Measurements from ENCODE around the gene SLC38A3.
"Not testable (repeated sequence)": the region's sequence is repeated elsewhere in the genome, so short reads cannot be mapped to it uniquely, and the experiment has no call there.

SLC38A3 gene

DNA sequence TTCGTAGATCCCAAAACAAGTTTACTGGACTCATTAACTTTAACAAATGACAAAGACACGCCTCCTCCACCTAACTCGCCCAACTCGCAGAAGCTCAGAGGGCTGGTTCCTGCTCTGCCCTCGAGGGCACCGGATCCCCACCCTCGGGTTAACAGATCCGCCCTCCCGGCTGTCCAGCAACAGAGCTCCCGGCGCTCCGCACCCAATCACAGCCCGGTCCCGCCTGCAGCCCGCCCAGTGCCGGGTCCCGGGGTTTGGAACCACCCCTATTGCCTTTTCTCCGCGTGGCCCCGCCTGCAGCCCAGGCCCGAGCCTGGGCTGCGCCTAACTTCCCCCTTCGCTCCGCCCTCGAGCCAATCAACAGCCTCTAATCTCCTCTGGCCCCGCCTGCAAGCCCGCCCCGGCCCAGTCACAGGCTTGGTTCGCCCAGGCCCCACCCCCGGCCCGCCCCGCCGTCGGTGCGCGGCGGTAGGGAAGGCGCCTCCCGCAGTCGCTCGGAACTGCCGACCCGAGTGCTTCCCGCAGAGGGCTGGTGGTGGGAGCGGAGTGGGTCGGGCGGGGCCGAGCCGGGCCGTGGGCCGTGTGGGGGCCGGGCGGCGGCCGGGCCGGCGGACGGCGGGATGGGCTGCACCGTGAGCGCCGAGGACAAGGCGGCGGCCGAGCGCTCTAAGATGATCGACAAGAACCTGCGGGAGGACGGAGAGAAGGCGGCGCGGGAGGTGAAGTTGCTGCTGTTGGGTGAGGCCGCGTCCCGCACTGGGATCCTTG is 30.8 kb downstream of the SLC38A3 start, which contains the start of gene GNAI2:
TSS of gene GNAI2 (plus strand) at position 489 of the 768 bp plus-strand sequence. CDS start at position 621, 132 bp downstream.
- DNase-seq, result peak; percentile 99

DNA sequence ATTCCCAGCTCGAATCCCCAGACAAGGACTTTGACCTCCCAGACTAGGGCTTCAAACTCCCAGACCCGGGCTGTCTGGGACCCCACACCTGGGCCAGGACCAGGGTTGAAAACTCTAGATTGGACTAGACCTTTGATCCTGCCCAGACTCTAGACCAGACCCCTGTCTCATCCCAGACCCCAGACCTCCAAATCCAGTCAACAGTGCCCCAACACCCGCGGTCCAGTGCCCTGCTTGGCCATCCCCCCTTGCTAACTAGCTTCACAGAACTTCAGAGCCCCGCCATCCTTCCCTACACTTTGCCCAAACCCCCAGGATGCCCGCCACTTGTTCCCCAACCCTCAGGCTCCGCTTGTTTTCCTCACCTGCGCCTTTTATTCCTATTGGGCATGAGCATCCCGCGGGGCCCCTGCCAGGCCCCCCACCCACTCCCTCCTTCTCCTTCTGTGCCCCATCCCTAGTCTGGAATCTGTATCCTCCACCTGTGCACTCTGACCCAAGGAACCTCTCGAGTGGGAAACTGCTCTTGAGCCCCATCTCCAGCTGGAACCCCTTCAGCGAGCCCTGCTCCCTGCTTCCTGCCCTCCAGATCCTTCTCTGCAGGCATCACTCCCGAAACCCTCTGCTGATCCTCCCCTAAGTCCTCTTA is 31.5 kb downstream of the SLC38A3 start:
- DNase-seq, result no peak

DNA sequence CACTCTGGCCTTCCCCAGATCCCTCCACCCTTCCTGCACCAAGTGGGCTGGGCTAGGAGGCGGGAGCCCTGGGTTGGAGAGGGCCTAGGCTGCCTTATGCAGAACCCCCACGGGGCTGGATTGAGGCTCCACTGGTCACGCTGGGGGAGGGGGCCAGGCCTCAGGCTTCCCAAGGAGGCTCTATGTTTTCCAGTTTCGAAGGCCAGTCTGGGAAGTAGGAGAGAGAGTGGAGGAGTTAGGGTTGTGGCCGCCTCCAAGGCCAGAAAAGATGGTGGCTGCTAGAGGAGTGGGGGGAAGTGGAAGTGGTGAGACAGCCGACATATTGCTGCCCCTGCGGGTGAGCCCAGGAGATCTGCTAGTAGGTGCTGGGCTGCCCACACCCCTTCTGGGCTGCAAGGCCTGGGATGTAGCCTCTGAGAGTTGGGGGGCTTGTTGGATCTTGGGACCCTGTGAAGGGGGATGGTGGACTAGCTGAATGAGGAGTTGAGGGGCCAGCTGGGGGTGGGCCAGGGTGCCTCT is 32.1 kb downstream of the SLC38A3 start:
- DNase-seq, result peak; percentile 35

DNA sequence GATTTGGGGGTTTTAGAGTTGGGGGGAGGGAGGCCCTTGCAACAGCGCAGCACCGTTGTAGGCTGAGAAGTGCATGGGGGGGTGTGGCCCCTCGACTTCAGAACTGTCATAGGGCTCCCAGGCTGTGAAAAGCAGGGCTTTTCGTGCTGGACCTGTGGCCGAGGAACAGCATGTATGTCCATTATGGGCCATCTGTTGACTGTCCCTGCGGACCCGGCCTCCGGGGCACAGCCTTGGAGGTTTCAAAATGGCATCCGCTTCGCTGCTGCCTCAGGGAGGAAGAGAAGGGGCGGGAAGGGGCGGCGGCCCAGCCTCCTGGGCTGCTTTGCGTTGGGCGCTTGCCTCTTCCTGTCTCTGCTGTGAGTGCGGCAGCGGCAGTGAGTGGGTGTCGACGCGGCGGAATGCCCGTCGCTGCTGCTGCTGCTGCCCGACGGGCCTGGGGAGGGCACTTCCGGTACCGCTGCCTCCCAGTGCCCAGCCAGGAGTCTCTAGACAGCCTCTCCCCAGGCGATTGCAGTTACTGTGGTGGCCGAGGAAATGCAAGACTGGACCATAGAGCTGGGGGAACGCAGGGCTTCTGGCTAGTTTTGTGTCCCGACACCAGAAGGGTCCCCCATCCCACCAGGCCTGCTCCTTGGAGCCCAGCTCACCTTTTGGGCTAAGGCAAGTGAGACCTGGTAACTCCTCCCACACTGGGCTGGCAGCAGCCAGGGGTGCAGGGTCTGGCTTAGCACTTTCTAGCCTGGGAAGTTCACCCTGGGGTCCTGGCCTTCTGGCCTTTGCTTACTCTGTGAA is 32.9 kb downstream of the SLC38A3 start:
- peak; percentile 92 for DNase-seq

GRCh38 chr3:50238549-50239026 is 33.5 kb downstream of the SLC38A3 start:
- DNase-seq, result peak; percentile 72

- DNase-seq, result no peak
These were observed 34.6 kb downstream of the SLC38A3 start for GRCh38 chr3:50239649-50240048.

DNA sequence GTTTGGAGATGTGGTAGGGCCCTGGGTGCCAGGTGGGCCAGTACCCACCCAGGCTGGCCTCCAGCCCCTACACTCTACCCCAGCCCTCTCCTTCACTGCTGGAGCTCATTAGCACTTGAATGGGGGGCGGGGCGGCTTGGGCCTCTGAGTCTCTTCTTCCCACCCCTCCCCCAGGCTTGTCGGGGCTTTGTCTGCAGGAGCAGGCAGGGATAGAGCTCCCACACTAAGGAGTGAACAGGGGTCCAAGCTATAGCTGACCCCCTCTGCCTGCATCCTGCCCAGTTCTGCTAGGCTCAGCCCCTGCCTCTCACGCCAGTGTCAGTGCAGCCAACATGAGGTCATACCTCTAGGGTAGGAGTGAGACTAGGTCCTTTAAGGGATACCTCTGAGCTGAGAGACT is 36.1 kb downstream of the SLC38A3 start:
- no peak for DNase-seq

- DNase-seq, result no peak
These were observed 36.8 kb downstream of the SLC38A3 start for GRCh38 chr3:50241713-50242380.

GRCh38 chr3:50242381-50242770 is 37.3 kb downstream of the SLC38A3 start:
- DNase-seq, result no peak

DNA sequence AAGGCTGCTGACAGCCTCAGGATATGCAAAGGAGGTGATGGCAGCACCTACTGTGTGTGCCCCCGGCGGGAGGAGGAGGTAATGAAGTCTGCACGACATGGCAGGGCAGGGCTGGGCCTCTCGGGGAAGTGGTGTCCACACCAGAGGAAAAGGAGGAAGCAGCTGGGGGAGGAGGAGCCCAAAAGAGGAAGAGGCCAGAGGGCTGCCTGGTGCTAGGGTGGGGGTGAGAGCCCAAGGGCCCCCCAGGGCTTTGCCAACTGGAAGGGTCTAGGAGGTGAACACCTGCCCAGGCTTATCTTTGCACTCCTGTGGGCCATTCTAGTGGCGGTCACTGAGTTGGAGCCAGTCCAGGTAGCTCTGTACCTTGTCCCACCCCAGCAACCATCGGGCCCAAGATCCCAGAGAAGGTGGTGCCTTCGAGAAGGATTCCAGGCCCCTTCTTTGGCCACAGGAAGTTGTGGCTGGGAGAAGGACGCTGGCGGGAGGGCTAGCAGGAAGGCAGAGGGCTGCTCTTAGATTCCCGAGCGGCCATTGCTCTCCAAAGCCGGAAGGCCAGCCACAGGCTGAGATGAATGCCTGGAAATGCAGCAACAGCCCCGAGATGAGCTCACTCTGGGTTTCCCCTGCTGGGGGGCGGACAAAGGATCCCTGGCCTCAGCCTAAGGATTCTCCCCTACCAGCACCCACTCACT is 37.9 kb downstream of the SLC38A3 start:
- DNase-seq, result peak; percentile 26

- DNase-seq, result no peak
These were observed 38.4 kb downstream of the SLC38A3 start for GRCh38 chr3:50243543-50243895.

GRCh38 chr3:50244813-50245212 is 39.7 kb downstream of the SLC38A3 start:
- DNase-seq, result not testable (repeated sequence)

- no peak for DNase-seq
These were observed 40.2 kb downstream of the SLC38A3 start for GRCh38 chr3:50245251-50245745.

DNA sequence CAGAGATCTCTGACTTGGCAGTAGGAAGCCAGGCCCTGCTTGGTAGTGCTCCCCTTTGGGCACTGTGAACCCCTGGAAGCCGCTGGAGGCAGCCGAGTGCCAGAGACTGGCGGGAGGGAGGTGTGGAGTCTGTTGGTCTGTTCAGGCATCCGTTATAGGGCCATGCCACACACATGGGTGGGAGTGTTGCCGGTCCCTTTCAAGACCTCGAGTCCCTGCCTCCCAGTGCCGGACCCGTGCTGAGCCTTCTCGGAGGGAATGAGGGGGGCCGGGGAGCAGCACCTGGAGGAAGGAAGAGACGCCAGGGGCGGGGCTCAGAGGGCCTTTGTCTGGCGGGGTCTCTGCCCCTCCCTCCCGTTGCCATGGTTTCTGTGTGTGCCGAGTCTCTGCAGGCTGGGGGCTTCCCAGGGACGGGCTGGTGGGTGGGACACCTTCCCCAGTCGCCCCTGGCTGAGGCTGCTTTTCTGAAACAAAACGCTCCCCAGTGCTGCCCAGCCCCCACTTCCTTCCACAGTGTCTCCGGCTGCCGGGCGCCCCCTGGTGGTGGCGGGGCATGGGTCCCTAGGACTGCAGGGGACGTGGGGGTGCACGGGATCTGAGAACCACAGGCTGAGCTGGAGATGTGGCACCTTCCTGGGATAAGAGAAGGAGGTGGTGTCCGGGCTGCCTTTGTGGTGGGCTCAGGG is 40.9 kb downstream of the SLC38A3 start:
- DNase-seq, result peak; percentile 93

- DNase-seq, result peak; percentile 87
These were observed 41.5 kb downstream of the SLC38A3 start for GRCh38 chr3:50246517-50246954.

DNA sequence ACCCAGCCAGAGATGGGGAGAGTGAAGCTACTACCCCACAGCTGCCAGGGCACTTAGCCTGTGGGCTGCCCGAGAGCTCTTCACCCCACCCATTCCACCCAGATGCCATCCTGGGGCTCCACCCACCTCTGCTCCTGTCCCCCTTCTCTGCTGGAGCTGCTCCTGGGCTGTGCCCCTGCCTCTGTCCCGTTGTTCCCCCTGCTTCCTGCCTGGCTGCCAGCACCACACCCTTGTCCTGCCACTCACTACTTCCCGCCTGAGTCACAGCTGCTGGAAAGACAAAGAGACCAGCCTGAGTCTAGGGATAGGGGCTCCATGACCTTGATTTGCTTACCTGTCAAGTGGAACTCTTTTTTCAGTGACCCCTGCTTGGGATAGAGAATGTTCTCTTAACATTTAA is 43.3 kb downstream of the SLC38A3 start:
- no peak for DNase-seq

DNA sequence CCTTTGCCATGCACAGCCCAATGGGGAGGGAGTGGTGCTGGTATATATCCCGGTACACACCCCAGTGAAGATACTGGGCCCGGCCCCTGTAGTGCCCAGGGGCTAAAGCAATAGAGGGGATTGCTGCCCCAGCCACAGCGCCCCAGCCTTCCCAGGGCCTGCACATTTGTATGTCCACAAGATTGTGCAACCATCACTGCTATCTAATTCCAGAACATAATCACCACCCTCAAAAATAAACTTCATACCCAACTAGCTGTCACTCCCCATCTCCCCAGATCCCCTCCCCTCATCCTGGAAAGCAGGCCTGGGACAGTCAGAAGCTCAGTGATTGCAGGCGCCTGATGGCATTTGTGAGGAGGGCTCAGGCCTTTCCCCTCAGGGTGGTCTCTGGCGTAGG is 44.4 kb downstream of the SLC38A3 start:
- no peak for DNase-seq

- no peak for DNase-seq
These were observed 45.4 kb downstream of the SLC38A3 start for GRCh38 chr3:50250514-50250913.

DNA sequence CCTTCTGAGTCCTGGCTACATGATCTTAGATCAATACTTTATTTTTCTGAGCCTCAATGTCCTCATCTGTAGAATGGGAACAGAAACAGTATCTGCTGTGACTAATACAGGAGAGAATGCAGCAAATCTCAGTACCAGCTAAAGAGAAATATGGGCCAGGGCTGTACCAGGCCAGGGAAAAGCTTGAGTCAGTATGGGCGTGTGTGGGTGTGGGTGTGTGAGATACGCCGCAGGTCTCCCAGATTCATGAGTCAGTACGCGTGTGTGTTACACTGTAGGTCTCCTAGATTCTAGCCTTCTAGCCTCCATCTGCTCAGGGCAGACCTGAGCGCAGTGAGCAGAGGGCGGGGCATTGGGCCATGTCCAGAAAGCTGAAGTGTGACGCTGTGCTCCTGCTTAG is 46.1 kb downstream of the SLC38A3 start:
- DNase-seq, result no peak

- no peak for DNase-seq
These were observed 49.6 kb downstream of the SLC38A3 start for GRCh38 chr3:50254577-50255250.

- DNase-seq, result no peak
These were observed 50.2 kb downstream of the SLC38A3 start for GRCh38 chr3:50255251-50255615.
